Gastroesophageal sphincter (tissue), 3 donors: ENCODE results near the gene CYP4F2.

Source experiments
- EP300 ChIP-seq: sonication (generic); formaldehyde crosslinking; IDR thresholded peaks from one replicate; pipeline ENCODE4 v1.6.1; 2017; ENCODE audit warnings: antibody characterized with exemption, mild to moderate bottlenecking
- POLR2A ChIP-seq, 2 donors: fragments of 450-650 bp; IDR thresholded peaks; one replicate each; pipeline ENCODE4 v1.6.1; 2017; ENCODE audit warnings: antibody characterized with exemption in 2 of 2, mild to moderate bottlenecking in 2 of 2, moderate library complexity in 1 of 2
- TF ChIP-seq, protein P1 (sequence below), 4 experiments: fragments of 200-600 bp in 2 of 4; fragments of 450-650 bp in 2 of 4; sonication (generic) in 1 of 4; IDR thresholded peaks; one replicate each; pipeline ENCODE4 v1.5.1; 2017 to 2019; ENCODE audit warnings: antibody characterized with exemption in 4 of 4, mild to moderate bottlenecking in 2 of 4, moderate library complexity in 2 of 4

DNA sequence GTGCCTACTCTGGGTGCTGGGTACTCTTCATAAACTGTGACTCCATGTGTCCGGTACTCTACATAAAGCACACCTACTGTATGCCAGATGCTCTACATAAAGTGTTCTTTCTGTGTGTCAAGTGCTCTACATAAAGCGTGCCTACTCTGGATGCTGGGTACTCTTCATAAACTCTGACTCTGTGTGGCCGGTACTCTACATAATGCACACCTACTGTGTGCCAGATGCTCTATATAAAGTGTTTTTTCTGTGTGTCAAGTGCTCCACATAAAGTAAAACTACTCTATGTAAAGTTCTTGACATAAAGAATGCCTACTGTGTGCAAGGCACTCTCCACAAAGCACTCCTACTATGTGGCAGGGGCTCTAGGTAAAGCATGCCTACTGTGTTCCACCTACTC lies 38.3 kb upstream of the CYP4F2 start:
- TF ChIP-seq POLR2A (IDR thresholded peaks at IDR 0.05) (no peak), EP300 (no peak)
- TF ChIP-seq, protein P1, sequence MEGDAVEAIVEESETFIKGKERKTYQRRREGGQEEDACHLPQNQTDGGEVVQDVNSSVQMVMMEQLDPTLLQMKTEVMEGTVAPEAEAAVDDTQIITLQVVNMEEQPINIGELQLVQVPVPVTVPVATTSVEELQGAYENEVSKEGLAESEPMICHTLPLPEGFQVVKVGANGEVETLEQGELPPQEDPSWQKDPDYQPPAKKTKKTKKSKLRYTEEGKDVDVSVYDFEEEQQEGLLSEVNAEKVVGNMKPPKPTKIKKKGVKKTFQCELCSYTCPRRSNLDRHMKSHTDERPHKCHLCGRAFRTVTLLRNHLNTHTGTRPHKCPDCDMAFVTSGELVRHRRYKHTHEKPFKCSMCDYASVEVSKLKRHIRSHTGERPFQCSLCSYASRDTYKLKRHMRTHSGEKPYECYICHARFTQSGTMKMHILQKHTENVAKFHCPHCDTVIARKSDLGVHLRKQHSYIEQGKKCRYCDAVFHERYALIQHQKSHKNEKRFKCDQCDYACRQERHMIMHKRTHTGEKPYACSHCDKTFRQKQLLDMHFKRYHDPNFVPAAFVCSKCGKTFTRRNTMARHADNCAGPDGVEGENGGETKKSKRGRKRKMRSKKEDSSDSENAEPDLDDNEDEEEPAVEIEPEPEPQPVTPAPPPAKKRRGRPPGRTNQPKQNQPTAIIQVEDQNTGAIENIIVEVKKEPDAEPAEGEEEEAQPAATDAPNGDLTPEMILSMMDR (IDR thresholded peaks at IDR 0.05), result no peak
